Activated naive CD8-positive, alpha-beta T cell treated with anti-CD3 and anti-CD28 coated beads, Interleukin-2, amount 50 U/mL, for 24 hours (primary cell): ENCODE data around the gene PDE4D.

Source experiments
- ATAC-seq: fragments of 150-1000 bp; cut with Tn5 transposase; one replicate; pipeline ENCODE4 v1.10.0; 2021
- DNase-seq: peaks from one replicate; pipeline ENCODE4 v3.0.0; 2021
- H3K27ac Mint-ChIP-seq: one replicate; pipeline ENCODE4 v1.8.0; 2021; ENCODE audit warnings: mild to moderate bottlenecking, mixed read lengths
- H3K27me3 Mint-ChIP-seq: one replicate; pipeline ENCODE4 v1.8.0; 2021; ENCODE audit warnings: mixed read lengths
- H3K36me3 Mint-ChIP-seq: one replicate; pipeline ENCODE4 v1.8.0; 2021; ENCODE audit warnings: low read depth, mixed read lengths
- H3K4me1 Mint-ChIP-seq: one replicate; pipeline ENCODE4 v1.8.0; 2021; ENCODE audit warnings: mixed read lengths
- H3K4me3 Mint-ChIP-seq: one replicate; pipeline ENCODE4 v1.8.0; 2021; ENCODE audit warnings: mild to moderate bottlenecking, moderate library complexity, mixed read lengths
- H3K9me3 Mint-ChIP-seq: one replicate; pipeline ENCODE4 v1.8.0; 2021; ENCODE audit warnings: mixed read lengths

The PDE4D gene

DNA sequence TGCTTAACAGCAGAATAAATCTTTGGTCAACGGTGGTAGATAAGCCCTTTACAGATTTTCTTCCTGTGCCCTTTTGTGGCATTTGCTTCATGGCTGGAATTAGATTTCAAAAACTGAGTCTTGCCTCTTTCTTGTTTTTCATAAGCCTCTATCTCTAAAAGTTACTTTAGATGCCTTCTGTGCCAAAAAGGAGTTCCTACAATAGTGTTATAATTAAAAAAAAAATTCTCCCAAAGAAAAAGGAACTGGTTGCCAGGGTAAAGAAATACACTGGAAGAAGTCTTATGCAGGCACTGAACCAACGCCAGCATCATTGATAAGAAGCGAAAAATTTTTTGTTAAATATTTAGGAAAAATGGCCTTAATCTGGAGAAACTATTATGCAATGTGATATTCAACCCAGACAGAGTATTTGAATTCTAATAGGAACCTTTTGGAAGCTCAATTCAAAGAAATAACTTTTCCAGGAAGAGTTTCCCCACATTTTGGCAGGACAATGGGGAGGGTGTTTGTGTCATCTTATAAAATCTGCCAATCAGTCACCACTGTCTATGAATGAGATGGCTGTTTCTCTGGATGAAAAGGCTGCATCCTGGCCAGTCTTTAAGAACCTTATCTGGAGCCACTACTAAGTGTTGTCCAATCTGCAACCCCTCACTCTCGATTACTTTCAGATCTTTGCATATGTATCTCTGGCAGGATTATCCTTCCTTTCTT lies 608.1 kb downstream of the PDE4D start:
- H3K4me1 Mint-ChIP-seq, result no peaks in the 10 kb centered on the region
- ATAC-seq, result no peak
- H3K4me3 Mint-ChIP-seq, result no peak overlapping the region
- H3K9me3 Mint-ChIP-seq, result no peaks in the 10 kb centered on the region
- no peak overlapping the region for H3K27ac Mint-ChIP-seq
- H3K36me3 Mint-ChIP-seq, result no peaks in the 10 kb centered on the region
- no peak for DNase-seq
- H3K27me3 Mint-ChIP-seq, result peaks cover 6% of the 10 kb centered on the region

DNA sequence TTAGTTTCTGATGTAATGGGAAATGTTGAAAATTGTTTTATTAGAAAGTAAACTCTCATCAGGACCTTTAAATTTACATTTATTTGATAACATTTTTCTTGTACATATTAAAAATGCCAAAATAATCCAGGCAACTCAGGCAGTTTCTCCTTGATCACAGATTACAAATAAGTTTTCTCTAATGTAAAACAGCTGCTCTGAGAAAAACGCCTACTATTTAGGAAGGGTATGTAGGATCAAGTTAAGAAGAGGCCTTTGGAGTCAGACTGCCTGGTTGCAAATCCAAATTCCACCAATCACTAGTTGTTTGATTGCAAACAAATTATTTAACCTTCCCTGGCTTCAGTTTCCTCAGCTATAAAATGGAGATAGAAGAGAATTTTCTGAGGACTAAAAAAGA lies 610.8 kb downstream of the PDE4D start:
- Mint-ChIP-seq H3K9me3 (no peaks in the 10 kb centered on the region), H3K4me1 (no peaks in the 10 kb centered on the region), H3K4me3 (no peak overlapping the region), H3K36me3 (no peaks in the 10 kb centered on the region), H3K27ac (no peak overlapping the region), H3K27me3 (peaks cover 4% of the 10 kb centered on the region)
- ATAC-seq (no peak), DNase-seq (no peak)

- H3K27me3 Mint-ChIP-seq, result peaks cover 15% of the 10 kb centered on the region
- DNase-seq (no peak), ATAC-seq (no peak)
- no peaks in the 10 kb centered on the region for H3K9me3 Mint-ChIP-seq
- H3K36me3 Mint-ChIP-seq, result no peaks in the 10 kb centered on the region
- H3K4me1 Mint-ChIP-seq, result peaks cover 9% of the 10 kb centered on the region
- no peak overlapping the region for H3K27ac Mint-ChIP-seq
- H3K4me3 Mint-ChIP-seq, result no peak overlapping the region
Observed at GRCh38 chr5:59279979-59280378, 613.5 kb downstream of the PDE4D start.

- ATAC-seq (no peak), DNase-seq (no peak)
- peaks cover 22% of the 10 kb centered on the region for H3K27me3 Mint-ChIP-seq
- H3K4me1 Mint-ChIP-seq, result peaks cover 11% of the 10 kb centered on the region
- no peaks in the 10 kb centered on the region for H3K36me3 Mint-ChIP-seq
- no peaks in the 10 kb centered on the region for H3K9me3 Mint-ChIP-seq
- H3K27ac Mint-ChIP-seq, result no peak overlapping the region
- H3K4me3 Mint-ChIP-seq, result no peak overlapping the region
Observed at GRCh38 chr5:59276917-59277372, 616.6 kb downstream of the PDE4D start.

GRCh38 chr5:59276325-59276675 lies 617.2 kb downstream of the PDE4D start:
- H3K4me3 Mint-ChIP-seq, result no peak overlapping the region
- ATAC-seq, result no peak
- H3K27ac Mint-ChIP-seq, result no peak overlapping the region
- peaks cover 11% of the 10 kb centered on the region for H3K4me1 Mint-ChIP-seq
- no peaks in the 10 kb centered on the region for H3K9me3 Mint-ChIP-seq
- H3K36me3 Mint-ChIP-seq, result no peaks in the 10 kb centered on the region
- peaks cover 20% of the 10 kb centered on the region for H3K27me3 Mint-ChIP-seq
- DNase-seq, result no peak

DNA sequence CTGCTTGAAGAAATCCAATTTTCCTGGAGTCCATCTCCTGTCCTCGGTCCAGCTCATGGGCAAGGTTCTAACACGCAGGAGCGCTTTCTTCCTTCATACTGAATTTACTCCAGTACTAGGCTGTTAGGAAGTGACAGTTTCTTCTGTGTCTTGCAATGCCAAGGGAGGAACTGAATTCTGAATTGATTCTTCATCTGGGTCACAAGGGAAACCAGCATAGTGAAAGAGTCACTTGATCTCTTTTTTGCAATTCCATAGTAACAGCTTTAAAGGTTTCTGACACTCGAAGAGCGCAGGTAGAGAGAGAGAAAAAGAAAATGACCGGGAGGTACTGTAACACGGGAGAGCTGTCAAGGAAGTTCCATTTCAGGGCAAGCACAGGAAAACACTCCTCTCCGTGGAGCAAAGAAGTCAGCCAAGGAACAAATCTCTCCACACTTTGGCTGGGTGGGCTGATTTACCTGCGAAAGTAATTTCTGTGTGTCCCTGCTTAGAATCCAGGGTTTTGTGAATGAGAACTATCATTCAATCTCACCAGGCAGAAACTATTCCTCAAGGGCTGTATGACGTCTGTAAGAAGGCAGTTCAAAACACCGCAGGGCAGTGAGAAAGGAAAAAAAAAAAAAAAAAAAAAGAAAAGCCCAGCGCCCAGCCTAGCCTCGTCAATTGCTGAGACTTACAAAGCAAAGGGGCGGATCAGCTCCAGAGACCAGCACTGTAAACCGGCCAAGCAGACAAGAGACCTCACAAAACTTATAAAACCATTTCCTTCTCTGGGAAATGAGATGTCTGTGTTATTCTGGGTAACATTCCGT lies 617.8 kb downstream of the PDE4D start:
- ATAC-seq, result peak; percentile 33
- DNase-seq, result no peak
- no peak overlapping the region for H3K27ac Mint-ChIP-seq
- no peaks in the 10 kb centered on the region for H3K36me3 Mint-ChIP-seq
- peaks cover 11% of the 10 kb centered on the region for H3K4me1 Mint-ChIP-seq
- no peaks in the 10 kb centered on the region for H3K9me3 Mint-ChIP-seq
- H3K27me3 Mint-ChIP-seq, result peaks cover 20% of the 10 kb centered on the region
- peak overlapping the region; percentile 48 for H3K4me3 Mint-ChIP-seq

DNA sequence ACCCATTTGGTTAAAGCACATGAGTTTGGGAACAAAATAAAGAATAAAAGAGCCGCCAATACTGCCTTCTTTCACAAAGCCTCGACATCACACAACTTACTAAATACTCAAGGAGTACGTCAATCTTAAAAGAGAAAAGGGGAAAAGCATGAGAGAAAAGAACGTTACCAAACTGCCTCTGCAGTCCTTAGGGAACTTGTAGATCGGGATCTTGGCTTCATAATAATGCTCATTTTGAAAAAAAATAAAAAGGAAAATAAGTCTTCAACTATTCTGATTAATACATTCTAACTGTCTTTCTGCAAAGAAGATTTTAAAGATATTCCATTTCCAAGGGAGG lies 618.4 kb downstream of the PDE4D start:
- Mint-ChIP-seq H3K27me3 (peaks cover 20% of the 10 kb centered on the region), H3K4me1 (peaks cover 11% of the 10 kb centered on the region), H3K27ac (peak overlapping the region; percentile 9), H3K36me3 (no peaks in the 10 kb centered on the region), H3K4me3 (no peak overlapping the region), H3K9me3 (no peaks in the 10 kb centered on the region)
- DNase-seq (no peak), ATAC-seq (no peak)

GRCh38 chr5:59274106-59274636 lies 619.4 kb downstream of the PDE4D start:
- H3K36me3 Mint-ChIP-seq, result no peaks in the 10 kb centered on the region
- H3K4me3 Mint-ChIP-seq, result no peak overlapping the region
- peaks cover 11% of the 10 kb centered on the region for H3K4me1 Mint-ChIP-seq
- no peak overlapping the region for H3K27ac Mint-ChIP-seq
- ATAC-seq, result no peak
- H3K9me3 Mint-ChIP-seq, result no peaks in the 10 kb centered on the region
- DNase-seq, result no peak
- peaks cover 20% of the 10 kb centered on the region for H3K27me3 Mint-ChIP-seq

- Mint-ChIP-seq H3K4me1 (peaks cover 11% of the 10 kb centered on the region), H3K27ac (no peak overlapping the region), H3K9me3 (no peaks in the 10 kb centered on the region), H3K27me3 (peaks cover 20% of the 10 kb centered on the region), H3K4me3 (no peak overlapping the region), H3K36me3 (no peaks in the 10 kb centered on the region)
- ATAC-seq (no peak), DNase-seq (no peak)
Observed at GRCh38 chr5:59272809-59273427, 620.6 kb downstream of the PDE4D start.

DNA sequence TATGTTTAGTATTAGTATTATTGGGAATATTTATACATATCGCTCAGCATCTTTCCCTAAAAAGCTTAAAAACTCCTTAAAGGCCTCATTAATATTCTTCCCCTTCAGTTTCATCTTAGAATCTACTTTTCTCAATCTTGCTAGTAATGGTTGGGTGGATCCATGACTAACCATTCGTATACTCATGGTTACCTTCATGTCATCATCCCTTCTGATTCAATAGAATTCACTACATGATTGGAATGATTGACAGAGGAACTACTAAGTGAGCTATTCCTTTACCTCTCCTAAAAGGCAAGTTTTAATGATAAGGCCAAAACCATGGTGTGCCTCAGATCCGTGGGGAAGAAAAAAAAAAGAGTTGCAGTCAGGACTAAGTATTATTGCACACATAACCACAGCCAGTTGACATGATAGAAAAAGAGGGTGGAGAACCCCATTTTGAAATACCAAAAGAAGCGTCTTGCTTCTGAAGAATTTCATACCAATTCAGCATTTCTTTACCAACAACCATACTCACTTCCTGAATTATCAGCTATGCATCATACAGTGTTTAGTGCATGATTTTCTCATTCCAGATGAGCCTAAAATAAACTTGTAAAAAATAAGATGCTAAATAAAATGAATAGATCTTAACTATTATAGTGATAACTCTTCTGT lies 624.6 kb downstream of the PDE4D start:
- no peak overlapping the region for H3K4me3 Mint-ChIP-seq
- no peak for DNase-seq
- peaks cover 5% of the 10 kb centered on the region for H3K27me3 Mint-ChIP-seq
- no peaks in the 10 kb centered on the region for H3K4me1 Mint-ChIP-seq
- H3K27ac Mint-ChIP-seq, result no peak overlapping the region
- H3K36me3 Mint-ChIP-seq, result no peaks in the 10 kb centered on the region
- no peak for ATAC-seq
- no peaks in the 10 kb centered on the region for H3K9me3 Mint-ChIP-seq

GRCh38 chr5:59267033-59267432 lies 626.5 kb downstream of the PDE4D start:
- H3K4me3 Mint-ChIP-seq, result no peak overlapping the region
- ATAC-seq, result no peak
- no peak for DNase-seq
- H3K27ac Mint-ChIP-seq, result no peak overlapping the region
- H3K9me3 Mint-ChIP-seq, result no peaks in the 10 kb centered on the region
- no peaks in the 10 kb centered on the region for H3K4me1 Mint-ChIP-seq
- H3K36me3 Mint-ChIP-seq, result no peaks in the 10 kb centered on the region
- no peaks in the 10 kb centered on the region for H3K27me3 Mint-ChIP-seq

- DNase-seq (no peak), ATAC-seq (no peak)
- Mint-ChIP-seq H3K27ac (no peak overlapping the region), H3K4me1 (no peaks in the 10 kb centered on the region), H3K36me3 (no peaks in the 10 kb centered on the region), H3K27me3 (no peaks in the 10 kb centered on the region), H3K4me3 (no peak overlapping the region), H3K9me3 (no peaks in the 10 kb centered on the region)
Observed at GRCh38 chr5:59266410-59266809, 627.1 kb downstream of the PDE4D start.

GRCh38 chr5:59264639-59265245 lies 628.8 kb downstream of the PDE4D start:
- Mint-ChIP-seq H3K27me3 (no peaks in the 10 kb centered on the region), H3K4me3 (no peak overlapping the region), H3K27ac (no peak overlapping the region), H3K36me3 (no peaks in the 10 kb centered on the region), H3K4me1 (no peaks in the 10 kb centered on the region), H3K9me3 (no peaks in the 10 kb centered on the region)
- no peak for DNase-seq
- ATAC-seq, result no peak

DNA sequence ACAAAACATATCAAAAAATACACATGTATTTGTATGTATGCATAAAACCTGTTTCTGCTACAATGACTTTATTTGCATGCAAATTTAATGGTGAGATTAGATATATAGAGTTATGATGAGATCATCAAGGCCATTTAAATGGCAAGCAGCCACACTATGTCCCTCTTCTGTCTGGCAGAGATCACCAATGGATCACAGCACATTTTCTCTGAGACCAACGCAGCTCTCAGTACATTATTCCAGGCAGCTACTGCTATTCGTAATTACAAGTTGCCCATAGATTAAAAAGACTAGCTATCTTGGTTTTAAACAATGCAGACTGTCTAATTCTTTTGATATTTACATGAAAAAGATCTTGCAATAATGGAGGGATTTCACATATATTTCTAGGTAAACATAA lies 629.5 kb downstream of the PDE4D start:
- H3K27ac Mint-ChIP-seq, result no peak overlapping the region

More for the DNA sequence above, 629.5 kb downstream of the PDE4D start:
- Mint-ChIP-seq H3K4me1 (no peaks in the 10 kb centered on the region), H3K36me3 (no peaks in the 10 kb centered on the region), H3K27me3 (no peaks in the 10 kb centered on the region), H3K9me3 (no peaks in the 10 kb centered on the region), H3K4me3 (no peak overlapping the region)
- no peak for DNase-seq
- no peak for ATAC-seq
